NCI-H1417 treated with DMSO at 0.1 percent for 48 hours (cell line): Measurements from ENCODE around the gene LRRC25.
"Not testable (repeated sequence)": the region's sequence is repeated elsewhere in the genome, so short reads cannot be mapped to it uniquely, and the experiment has no call there.

ENCODE experiments used
- DNase-seq: peaks from one replicate; lab custom pipeline; 2025; lab: John Stamatoyannopoulos, UW

The LRRC25 gene

GRCh38 chr19:18424890-18425514, 27.6 kb upstream of the LRRC25 start:
- DNase-seq, result no peak

DNA sequence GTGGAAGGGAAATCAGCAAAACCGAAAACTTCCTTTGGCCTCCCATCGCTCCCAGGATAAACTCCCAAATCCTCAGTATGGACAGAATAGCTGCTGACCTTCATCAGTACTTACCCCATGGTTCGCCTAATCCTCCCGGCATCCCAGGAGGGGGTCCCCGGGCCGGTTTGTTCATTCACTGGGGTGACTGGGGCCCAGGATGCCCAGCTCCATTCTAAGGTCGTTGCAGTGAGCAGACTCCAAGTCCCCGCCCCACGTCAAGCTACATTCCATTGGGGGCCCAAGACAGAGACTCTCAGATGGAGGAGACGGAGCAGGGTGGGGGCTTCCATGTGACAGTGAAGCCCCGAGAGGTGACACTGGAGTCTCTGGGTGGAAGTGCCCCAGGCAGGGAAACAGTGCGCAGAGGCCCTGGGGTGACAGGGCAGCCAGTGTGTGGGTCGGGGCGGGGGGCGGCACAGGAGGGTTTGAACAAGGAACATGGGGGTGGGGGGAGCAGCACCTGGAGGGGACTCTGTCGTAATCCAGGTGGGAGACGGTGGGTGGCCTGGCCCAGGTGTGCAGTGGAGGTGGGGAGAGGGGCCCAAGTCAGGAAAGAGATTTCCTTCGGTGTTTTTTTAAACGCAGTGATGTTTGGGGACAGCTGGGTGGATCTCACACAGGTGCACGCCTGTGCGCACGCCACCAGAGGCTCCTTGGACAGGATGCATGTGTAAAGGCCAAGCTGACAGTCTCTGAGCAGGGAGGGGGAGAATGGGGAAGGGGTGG, 26.9 kb upstream of the LRRC25 start:
- no peak for DNase-seq

DNA sequence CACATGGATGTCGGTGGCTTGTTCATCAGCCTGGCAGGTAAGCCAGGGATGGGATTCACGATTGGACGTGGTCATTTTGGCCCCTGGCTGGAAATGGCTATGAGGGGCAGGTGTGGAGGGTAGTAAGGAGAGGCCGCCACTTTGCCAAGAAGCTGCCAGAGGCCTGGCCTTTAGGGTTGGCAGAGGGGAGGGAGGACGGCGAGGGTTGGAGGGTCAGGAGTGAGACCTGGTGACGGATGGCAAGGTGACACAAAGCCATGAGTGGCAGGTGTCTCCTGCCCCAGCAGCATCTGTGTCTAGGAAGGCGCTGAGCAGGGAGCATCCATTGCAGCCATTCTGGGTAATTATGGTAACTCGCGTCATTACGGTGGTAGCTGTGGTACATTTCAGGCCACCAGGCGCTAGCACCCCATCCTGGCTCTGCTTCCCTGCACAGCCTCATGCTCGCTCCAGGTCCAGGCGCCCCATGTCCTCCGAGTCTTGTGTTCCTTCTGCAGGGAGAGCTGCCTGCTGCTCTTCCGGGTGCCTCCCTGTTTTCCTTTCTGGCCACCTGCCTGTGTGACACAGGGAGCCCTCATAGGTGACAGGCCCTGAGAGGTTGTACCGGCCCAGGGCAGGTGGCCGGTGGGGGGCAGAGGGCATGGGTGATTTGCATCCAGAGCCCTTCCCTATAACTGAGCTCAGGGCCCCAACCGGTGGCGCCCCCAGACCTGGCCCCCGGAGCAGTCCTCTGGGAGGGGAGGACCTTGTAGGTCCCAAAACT, 26.0 kb upstream of the LRRC25 start:
- DNase-seq, result no peak

DNA sequence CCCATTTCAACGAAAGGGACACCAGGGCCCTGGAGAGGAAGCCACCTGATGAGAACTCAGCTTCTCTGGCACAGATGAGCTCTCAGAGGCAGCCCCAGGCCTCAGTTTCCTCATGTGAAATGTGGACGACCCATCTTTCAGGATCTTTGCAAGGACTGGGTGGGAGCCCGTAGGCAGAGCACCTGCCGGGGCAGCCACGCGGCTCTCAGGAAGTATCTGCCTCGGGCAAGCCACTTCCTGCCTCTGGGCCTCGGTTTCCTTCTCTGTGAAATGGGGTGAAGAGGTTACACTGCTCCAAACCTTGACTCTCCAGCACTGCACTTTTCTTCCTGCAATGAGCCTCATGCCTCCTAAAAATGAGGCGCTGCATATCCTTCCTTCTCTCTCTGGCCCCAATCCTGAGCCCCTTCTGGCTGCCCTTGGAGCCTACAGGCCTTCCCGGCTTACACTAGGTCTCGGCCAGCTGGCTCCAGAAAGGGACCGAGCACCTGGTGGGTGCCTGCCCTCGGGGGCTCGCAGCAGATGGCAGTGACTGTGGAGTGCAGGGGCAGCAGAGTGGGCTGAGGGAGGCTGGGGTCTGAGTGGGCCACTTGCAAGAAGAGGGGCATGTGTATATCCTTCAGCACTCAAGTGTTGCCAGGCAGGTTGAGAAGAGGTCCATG, 25.2 kb upstream of the LRRC25 start:
- no peak for DNase-seq

DNA sequence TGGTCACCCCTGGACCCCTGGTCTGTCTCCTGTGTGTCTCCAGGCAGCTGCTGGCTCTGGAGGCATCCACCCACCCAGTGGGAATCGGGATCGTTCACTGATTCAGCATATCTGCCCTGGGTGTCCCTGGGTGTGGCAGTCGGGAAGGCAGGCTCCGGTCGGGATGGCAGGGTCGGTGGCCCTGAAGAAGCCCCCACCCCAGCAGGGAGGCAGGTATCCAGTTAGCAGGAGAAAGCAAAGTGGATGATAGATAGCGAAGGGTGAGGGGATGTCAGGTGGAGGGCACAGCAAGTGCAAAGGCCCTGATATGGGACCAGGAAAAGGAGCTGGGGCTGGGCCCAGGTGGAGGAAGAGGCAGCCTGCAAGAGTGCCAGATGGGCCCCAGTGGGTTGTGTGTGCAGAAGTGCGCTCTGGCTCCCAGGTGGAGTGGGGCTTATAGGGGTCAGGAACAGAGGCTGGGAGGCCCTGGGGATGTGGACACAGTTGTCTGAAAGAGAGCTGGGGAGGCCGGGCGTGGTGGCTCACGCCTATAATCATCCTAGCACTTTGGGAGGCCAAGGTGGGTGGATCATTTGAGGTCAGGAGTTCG, 24.0 kb upstream of the LRRC25 start:
- DNase-seq, result no peak

- no peak for DNase-seq
These were observed 23.5 kb upstream of the LRRC25 start for GRCh38 chr19:18420930-18421329.

- DNase-seq, result no peak
These were observed 22.5 kb upstream of the LRRC25 start for GRCh38 chr19:18419699-18420460.

DNA sequence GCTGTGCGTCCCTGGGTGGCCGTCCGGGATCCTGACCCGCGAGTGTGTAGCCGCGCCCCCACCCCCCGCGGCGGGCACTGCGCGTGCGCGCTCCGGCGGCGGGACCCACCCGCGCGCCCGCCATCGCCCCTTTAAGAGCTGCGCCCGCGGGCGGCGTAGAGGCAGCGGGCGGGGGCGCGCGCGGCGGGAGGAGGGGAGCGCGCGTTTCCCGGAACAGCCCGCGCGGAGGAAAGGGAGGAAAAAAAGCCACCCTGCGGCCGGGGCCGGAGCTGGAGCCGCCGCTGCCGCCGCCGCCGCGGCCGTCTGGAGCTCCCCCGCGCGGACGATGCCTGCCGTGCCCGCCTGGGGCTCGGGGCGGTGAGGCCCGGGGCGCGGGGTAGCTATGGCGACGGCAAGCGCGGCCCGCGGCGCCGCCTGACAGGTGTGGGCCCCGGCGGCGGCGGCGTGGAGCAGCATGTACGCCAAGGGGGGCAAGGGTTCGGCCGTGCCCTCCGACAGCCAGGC, 21.8 kb upstream of the LRRC25 start, which contains the start of gene SSBP4:
SSBP4 (plus strand) TSS at position 204 of the 504 bp plus-strand sequence; CDS start at position 455, 251 bp downstream.
- DNase-seq, result no peak

DNA sequence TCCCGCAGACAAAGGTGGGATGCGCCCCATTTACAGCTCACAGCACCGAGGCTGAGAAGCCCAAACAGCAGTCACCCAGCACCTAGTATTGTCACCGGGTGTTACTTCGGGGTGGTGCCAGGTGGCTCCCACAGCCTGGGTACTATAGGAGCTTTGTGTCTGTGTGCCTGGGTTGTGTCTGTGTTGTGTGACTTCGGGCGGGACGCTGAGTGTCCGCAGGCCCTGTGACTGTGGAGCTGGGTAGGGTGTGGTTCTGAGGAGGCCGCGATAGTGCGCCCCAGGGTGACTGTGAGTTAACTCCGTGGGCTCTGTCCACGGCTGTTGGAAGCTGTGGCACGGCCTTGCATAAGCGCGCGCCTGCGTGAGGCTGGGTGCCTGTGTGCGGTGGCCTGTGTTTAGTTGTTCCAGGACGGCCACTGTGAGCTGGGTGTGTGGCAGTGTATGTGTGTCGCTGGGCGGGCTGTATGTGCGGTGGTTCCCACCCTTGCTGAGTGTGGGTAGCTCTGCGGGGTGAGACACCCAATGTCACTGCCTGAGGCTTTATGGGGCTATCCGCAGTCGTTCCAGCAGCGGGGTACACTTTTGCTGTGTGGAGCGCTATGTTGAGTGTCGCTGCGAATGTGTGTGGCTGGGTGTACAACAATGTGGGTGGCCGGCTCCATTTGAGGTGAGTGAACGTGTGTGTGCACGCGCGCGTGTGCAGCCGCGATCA, 21.2 kb upstream of the LRRC25 start:
- no peak for DNase-seq

- DNase-seq, result no peak
These were observed 20.6 kb upstream of the LRRC25 start for GRCh38 chr19:18418029-18418482.

- no peak for DNase-seq
These were observed 20.0 kb upstream of the LRRC25 start for GRCh38 chr19:18417250-18418028.

DNA sequence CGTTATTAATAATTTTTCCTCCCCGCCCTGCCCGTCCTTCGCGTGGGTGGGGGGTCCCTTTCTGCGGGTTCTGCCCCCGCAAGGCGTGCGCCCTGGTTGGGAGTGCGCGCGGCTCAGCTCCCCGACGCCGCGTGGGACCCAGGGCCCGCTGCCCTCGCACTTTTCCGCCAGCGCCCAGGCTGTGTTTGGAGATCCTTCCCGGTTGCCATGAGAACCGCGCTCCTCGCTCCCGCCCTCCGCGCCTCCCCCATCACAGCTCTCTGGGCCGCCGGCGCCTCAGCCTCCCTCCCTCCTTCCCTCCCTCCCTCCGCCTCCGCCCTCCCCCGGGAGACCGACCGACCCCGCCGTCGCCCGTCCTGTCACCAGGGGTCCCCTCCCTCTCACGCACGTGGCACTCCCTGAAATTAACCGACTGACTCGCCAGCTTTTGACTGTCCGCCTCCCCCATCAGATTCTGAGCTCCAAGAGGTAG, 19.4 kb upstream of the LRRC25 start:
- DNase-seq, result peak; percentile 65

DNA sequence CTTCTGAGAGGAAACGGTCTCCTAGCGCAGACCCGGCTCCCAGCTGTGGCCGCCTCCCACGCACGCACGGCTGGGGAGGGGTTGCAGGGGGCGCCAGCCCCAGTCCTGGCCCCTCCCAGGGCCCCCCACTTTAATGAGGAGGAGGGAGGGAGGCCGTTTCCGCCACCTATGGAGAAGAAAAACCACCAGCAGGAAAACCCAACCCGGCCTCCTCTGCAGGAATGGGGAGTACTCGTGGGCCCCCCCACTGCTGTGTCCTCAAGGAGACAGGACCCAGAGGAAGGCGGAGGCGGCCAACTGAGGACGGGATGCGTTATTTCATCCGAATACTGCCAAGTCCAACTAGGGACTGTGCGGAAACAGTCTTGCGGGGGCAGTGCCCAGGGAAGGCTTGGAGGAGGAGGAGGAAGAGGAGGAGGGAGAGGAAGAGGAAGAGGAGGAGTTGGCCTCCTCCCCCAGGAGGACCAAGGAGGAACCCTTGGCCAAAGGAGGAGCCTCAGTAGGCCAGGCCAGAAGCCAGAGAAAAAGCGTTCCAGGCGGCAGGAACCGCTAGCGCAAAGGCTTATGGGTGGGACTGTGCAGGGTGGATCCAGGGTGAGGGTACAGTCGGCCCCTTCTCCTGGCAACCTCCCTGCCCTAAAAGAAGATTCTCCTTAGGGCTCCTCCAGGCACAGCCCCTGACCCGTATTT, 17.9 kb upstream of the LRRC25 start:
- no peak for DNase-seq

GRCh38 chr19:18414504-18415177, 17.2 kb upstream of the LRRC25 start:
- peak; percentile 68 for DNase-seq

DNA sequence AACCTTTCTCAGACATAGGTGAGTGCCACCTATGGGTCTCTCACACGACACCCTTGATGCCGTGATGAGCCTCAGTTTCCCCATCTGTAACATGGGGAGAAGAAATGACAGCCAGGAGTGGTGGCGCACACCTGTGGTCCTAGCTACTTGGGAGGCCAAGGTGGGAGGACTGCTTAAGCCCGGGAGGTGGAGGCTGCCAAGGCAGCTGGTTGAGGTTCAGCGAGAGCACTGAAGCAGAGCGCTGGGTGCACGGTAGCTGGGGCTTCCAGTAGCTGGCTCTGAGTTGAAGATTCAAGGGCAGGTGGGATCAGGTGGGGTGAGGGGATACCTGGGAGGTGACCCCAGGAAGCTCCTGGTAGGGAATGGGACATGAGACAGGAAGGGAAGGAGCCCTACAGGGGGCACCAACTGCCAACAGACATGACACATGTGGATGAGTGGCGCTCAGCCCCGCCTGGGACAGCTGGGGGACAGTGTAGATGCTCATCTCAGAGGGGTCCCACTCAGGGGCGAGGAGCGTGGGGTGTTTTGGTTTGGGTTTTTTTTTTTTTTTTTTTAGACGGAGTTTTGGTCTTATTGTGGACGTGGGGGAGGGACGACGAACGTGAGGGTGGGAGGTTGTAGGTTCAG, 15.3 kb upstream of the LRRC25 start:
- DNase-seq, result no peak

- no peak for DNase-seq
These were observed 10.6 kb upstream of the LRRC25 start for GRCh38 chr19:18408053-18408476.

- DNase-seq, result no peak
These were observed 9.3 kb upstream of the LRRC25 start for GRCh38 chr19:18406749-18407148.

GRCh38 chr19:18405754-18406153, 8.3 kb upstream of the LRRC25 start:
- DNase-seq, result not testable (repeated sequence)
